NCI-H187 (cell line): ENCODE results near the gene HSF2BP.
A peak's percentile ranks its signal among the peaks of the same experiment; 100 is the strongest.
"Not testable (repeated sequence)": the region's sequence is repeated elsewhere in the genome, so short reads cannot be mapped to it uniquely, and the experiment has no call there.

Experiments used
- DNase-seq, 2 experiments: peaks; one replicate each; lab custom pipeline; 2025; lab: John Stamatoyannopoulos, UW

Gene HSF2BP

DNA sequence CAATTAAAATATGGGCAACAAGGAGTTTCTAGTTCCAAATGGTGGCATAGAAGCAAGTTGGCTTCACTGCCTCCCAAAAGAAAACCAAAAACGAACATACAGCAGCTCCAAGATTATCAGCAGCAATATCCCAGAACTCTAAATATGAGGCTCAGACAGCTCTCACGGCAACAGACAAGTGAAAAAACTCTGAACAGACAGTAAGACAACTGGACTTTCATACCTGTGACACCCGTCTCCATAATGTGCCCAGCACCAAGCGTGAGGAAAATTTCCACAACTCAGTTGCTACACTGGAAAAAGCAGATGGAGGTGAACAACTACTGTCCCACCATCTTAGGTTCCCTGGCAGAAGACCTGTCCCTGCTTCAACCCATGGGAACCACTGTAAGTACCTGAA, 39.9 kb downstream of the HSF2BP start:
- no peak for DNase-seq

DNA sequence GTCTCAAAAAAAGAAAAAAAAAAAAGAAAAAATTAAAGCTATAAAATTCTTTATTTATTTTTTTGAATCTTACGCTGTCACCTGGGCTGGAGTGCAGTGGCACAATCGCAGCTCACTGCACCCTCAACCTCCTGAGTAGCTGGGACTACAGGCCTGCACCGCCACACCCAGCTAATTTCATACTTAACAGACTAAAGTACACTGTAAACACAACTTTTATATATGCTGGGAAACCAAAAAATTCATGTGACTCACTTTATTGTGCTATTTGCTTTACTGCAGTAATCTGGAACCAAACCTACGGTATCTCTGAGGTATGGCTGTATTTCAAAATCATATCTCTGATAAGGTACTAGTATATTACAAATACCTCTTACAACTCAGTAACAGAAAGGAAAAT, 40.3 kb downstream of the HSF2BP start:
- no peak for DNase-seq

DNA sequence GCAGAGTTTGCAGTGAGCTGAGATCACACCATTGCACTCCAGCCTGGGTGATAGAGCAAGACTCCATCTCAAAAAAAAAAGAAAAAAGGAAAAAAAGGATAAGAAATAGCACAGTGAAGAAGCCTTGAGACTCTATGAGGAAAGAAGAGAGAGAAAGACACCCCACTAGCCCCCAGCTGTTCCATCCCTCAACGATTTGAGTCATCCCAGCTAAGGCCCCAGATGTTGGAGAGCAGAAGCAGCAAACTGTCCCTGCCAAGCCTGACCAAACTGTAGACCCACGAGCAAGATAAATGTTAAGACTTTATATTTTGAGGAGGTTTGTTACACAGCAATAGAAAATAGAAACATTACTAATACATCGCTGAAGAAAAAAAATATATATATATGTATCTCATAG, 42.4 kb downstream of the HSF2BP start:
- DNase-seq: not testable (repeated sequence)

DNA sequence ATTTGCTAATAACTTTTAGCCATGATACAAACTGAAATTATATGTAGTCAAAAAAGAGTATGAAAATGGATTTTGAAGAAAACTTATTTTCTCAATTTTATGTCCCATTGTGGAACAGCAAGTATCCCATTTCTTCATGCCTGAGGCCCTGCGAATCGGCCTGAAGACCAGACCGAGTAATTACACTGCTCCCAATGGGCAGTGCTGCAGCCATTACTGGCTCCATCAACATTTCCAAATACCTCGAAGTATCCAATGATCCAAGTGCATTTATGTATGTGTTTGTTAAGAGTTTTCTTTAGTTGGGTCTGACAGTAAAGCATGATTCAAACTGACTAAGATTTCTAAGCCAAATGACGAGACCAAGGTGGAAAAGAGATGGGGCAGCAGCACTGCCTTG, 44.4 kb downstream of the HSF2BP start:
- no peak for DNase-seq

DNA sequence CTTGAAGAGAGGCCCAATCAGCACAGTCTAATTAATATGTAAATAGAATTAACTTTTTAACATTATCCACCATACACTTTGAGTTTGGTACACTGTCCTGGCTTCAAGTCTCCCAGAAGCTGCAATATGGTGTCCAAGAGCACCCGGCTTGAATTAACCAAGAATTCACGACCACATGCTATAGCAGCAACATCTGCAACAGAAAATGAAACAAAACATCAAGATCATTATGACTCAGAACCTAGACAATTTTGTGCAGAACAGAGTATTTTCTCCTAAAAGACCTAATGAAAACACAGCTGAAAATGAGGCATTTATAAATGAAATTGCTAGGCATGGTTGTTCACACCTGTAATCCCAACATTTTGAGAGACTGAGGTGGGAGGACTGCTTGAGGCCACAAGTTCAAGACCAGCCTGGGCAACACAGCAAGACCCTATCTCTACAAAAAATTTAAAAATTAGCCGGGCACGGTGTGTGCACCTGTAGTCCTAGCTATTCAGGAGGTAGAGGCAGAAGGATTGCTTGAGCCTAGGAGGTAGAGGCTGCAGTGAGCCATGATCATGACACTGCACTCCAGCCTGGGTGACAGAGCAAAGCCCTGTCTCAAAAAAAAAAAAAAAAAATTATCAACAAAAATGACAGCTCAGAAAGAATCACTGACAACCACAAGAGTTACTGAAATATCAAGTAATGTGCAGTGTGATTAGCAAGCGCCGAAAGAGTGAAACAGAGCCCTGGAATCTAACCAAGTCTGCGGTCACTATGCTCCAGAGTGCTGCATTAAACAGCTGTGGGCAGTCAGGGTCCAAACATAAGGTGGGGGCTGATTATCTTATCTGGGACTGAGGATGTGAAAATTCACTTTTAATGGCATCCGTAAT, 45.3 kb downstream of the HSF2BP start:
- no peak for DNase-seq

DNA sequence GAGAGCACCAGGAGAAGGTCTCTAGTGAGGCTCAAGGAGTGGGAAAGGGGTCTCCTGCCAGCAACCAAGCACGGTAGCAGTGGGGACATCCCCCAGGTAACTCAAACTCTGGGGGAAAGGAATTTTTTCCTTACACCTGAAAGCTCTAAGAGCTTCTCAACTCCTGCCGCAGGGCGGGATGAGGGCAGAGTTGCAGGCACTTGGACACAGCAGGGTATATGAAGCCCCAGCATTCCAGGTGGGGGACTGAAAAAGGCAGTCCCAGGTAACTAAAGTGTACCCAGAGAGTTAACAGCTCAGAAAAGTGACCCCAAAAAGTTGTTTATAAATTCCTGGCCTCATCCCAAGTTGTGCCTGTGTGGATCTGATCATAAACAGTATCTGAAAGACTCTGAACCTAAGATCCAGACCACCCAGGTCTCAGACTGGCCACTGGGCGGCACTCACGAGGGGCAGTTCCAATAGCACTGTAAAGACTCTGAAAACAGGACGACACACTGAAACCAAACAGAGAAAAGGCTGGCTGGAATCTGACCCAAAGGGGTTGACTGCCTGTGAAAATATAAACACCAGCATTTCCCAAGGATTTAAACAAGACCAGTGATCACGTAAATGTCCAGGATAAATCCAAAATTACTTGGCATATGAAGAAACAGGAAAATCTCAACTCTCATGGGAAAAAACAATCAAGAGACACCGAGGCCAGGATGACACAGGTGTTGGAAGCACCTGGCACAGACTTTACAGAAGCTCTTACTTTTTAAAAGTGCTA, 47.5 kb downstream of the HSF2BP start:
- DNase-seq: no peak

DNA sequence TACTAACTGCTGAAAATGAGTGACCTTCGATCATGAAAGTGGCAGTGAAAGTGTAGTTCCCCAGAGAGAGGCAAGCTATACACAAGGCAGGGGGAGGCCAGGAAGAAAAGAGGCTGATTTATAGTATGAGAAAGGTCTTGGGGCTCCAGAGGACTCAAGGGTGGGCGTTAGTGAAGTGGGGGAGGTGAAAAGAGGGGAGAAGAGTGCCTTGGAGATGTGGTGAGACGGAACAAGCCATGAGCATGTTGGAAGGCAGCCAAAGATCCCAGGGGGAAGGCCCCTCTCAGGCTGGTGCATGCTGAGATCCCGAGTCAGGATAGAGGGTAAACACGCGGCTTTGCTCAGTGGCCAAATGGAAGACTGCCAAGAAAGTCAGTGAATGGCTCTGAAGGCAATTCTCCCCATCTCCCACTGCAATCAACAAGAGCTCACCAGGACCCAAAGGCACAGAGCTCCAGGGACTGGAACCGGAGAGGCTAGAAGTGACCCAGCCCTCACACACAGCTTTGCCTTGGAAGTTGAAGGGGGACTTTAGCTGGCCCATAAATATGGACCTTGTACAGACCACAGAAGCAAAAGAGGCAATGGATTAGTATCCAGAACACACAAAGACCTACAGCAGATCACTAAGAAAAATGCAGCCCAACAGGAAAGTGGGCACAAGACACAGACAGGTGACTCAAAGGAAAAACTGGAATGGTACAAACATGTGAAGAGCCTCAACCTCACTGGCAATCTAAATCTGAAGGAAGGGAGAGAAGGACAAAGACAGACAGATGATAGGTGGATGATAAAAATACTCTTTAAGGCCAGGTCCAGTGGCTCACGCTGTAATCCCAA, 49.6 kb downstream of the HSF2BP start:
- DNase-seq: peak; percentile 64 to 90

DNA sequence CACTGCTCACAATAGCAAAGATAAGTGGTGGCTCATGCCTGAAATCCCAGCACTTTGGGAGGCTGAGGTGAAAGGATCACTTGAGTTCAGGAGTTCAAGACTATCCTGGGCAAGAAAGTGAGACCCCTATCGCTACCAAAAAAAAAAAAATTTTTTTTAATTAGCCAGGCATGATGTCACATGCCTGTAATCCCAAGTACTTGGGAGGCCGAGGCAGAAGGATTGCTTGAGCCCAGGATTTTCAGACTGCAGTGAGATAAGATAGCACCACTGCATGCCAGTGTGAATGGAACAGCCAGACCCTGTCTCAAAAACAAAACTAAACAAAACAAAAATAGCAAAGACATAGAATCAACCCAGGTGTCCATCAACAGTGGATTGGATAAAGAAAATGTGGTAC, 50.6 kb downstream of the HSF2BP start:
- DNase-seq: no peak

DNA sequence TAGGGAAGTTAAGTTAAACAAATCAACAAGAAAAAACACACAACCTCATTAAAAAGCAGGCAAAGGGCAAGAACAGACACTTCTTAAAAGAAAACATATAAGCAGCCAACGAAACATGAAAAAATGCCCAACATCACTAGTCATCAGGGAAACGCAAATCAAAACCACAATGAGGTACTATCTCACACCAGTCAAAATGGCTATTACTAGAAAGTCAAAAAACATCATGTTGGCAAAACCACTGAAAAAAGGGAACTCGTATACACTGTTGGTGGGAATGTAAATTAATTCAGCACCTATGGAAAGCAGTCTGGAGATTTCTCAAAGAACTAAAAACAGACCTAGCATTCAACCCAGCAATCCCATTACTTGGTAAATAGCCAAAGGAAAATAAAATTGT, 51.1 kb downstream of the HSF2BP start:
- DNase-seq: no peak

DNA sequence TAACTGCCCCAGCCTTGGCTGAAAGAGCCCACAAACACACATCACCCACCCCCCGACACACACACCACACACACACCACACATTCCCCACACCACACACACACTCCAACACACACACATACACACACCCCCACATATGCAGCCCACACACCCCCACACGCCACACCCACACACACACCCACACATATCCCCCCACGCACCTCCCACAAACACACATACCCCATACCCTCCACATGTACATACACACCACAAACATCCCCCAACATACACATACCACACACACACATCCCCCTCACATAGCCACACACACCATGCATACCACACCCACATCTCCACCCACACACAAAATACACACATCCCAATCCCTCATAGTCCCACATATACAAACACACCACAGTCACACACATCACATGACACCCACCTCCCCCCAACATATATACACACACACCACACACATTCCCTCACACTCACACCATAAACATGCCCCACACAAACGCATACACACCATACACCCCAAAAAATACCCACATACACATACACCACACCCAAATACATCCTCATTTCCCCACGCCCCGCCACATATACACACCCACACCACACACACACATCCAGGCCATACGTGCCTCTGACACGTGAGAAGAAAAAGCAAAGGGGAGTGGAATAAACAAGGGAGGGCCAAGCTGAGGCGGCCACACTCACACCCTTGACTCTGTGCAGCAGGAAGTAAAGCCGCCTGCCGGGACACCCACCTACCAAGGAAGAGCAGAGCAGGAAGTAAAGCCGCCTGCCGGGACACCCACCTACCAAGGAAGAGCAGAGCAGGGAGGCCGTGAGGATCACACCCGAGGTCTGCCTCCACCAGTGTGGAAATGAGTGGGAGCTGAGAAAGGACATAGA, 53.7 kb downstream of the HSF2BP start:
- no peak for DNase-seq

DNA sequence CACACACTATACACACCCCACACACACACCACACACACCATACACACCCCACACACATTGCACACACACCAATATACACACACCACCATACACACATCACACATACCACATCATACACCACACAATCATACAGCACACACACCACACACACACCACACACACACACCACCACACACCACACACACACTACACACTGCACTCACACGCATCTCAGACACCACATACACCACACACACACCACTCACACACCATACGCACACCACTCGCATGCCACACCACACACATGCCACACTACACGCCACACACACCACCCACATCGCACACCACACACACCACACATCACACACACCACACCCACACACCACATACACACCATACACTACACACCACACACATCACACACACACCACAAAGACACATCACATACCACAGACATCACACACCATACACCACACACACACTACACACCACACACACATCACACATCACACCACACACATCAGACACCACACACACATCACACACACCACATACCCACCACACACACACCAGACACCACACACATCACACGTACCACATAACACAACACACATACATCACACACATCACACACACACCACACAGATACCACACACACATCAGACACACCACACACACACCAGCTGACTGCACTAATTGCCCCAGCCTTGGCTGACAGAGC, 54.6 kb downstream of the HSF2BP start:
- no peak for DNase-seq

DNA sequence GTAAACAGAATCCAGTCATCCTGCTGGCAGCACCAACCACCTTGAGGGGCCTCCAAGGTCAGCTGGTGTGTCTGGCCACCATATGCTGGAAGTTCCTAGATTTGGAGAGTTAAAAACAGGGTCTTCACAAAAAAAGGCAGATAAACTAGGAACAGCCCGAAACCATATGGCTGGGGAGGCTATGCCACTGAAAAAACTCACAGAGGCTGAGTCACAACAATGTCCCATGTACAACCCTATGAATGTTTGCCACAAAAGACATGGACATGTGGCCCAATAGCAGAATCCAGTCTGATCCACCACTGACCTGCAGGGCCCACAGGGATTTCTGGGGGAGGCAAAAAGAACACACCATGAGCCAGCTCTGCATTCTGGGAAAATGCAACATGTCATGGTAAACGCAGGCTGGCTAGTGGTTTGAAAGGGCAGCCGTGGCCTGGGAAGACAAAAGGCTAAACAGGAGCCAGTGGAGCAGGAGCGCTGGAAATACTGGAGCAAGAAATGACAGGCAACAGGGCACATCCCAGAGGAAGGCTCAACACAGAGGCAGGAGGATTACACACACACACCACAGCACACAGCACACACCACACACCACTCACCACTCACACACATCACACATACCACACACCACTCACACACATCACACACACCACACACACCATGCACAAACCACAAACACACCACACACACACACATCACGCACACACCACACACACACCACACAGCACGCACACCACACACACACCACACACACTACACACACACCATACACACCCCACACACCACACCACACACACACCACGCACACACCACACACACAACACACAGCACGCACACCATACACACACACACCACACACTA, 55.4 kb downstream of the HSF2BP start:
- no peak for DNase-seq

DNA sequence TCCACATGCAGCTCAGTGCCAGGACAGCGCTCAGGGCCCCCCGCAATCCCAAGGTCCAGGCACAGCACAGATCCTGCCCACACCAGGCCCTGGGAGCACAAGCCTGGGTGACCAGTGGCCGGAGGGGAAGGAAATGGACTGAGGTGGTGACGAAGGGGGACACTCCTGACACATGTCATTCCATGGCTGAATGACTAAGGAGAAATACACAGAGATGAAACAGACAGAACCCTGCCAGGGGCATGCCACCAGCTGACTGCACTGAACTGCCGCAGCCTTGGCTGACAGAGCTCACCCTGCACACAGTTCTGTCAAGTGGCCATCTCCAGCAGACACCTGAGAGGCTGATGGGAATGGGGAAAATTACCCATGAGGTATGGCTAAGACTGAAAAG, 56.1 kb downstream of the HSF2BP start:
- DNase-seq: no peak

DNA sequence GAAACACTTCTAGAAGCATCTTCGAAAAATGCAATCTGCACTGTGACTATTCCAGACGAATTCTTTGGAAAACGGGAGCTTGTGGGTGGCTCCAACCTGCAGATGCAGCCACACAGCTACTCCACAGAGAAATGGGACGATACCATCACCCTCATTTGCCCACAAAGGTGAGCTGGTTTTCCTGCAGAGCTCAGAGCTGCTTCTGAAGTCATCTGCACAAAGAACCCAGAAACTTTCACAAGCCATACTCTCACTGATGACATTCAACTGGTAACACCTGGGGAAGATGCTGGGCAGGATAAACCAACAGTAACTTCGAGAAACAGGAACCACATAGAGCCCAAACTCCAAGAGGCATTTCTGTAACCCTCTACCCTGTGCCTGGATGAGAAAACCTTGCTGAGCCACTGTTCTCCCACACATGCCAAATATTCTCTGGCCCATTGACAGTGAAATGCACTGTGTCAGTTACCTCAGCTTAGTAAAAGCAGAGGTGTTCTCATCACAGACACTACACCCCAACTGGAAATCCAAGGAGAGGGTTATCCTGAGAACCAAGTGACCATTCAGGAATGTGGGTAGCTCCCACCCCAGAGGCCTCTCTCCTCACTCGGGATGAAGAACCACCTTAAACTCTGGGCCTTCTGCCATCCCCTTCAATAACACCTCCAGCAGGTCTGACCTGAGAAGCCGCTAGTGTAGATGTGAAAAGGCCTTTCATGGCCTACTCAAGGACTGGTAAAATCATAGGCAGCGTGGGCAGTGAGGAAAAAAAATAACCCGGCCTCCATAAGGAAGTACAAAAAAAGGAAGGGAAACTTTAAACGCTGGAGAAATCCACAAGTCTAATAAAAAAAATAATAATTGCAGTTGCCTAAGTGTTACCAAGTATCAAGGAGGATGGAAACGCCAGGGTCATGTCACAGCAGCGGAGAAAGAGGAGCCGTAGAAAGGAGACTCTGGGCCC, 56.7 kb downstream of the HSF2BP start:
- DNase-seq: no peak

DNA sequence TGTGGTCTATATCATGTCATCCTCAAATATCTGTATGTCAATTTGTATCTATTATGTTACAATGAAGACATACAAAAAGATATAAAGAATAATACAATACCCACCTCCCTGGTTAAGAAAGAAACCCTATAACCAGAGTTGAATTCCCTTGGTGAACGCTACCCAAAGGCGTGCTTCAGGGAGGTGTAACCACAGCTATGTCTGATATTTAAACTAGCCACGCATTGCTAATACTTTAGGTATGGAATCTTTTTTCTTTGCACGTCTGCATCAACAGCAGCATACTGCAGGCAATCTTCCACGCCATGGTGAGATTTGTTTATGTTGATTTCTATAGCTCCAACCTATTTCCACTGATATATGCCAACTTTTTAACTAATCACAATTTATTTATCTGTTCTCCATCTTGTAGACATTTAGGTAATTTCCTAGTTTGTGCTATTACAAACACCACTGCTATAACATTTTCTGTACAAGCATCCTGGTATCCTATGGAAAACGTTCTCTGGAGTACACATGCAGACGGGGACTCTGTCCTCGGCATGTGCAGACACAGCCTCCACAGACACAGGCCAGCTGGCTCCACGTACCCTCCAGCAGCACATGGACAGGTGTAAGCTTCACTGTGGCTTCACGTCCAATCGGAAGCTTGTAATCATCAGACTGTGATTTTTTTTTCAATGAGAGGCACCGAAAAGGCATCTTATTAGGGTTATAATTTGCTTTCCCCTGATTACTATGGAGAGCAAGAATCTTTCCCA, 58.5 kb downstream of the HSF2BP start:
- DNase-seq: no peak

DNA sequence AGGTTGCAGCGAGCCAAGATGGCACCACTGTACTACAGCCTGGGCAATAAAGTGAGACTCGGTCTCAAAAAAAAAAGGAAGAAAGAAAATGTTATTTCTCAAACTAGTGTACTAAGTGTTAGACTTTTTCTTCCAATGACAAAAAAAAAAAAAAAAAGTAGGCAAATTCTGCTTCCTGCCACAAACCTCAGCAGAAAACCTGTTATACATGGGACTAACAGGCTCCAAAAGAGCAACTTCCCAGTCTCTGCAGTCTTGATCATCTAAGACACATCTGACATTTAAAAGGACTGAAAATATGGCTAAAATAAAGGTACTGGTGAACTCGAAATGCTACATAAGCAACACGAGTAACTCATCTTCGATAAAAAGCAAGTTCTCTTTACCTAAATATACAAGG, 59.6 kb downstream of the HSF2BP start:
- DNase-seq: no peak

DNA sequence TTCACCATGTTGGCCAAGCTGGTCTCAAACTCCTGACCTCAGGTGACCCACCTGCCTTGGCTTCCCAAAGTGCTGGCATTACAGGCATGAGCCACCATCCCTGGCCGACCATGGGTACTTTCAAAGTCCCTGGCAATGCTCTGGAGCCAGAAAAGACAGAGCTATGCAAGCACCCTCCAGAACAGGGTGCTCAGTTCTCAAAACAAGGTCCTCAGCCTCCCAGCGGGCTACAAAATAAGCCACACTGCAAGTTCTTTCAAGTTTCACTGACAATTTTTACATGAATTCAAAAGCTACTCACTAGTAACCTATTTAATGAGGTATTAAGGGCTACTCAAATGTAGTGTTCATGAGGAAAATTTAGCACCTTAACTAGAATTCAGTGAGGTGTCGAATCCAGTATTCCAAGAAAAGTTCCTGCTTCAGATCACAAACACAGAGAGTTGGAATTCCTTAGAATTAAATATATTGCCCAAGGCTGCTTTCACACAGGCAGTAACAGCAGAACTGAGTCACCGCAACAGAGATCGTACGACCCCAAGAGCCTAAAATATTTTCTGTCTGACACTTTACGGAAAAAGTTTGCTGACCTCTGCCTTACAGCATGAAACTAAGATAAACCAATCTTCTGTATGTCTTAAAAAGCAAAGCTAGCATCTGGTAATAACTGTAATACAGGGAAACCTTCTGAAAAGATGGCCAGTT, 60.7 kb downstream of the HSF2BP start:
- DNase-seq: no peak
